Measurements from ENCODE around the gene KCNK1. TPM values are rescaled to one million over a fixed set of nuclear protein-coding genes. Genes with fewer than 3 reads are reported as not detected.

The KCNK1 gene
- total and polyA plus RNA-seq, 2 of the 13 experiments (the other 11 are each of a cell fraction or from before 2014, with no cell fraction given) = not detected

DNA sequence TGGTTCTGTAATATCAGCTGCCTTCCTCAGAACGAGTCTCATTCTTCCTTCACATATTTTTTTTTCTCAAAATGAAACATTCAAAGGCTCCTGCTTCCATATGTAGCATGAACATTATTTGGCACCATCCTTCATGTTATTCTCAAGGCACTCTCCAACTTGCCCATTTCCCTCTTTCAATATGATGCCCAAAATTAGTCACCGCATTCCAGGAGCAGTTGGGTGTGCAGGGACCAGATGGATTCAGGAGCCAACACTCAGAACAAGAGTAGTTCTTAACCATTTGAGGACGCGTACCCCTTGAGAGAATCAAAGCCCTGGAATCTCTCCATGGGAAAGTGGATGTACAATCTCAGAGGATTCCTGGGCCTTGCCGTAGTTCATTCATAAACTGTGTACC is 50.3 kb downstream of the KCNK1 start:
- Histone ChIP-seq H3K27me3 (ENCODE audit: control insufficient read depth in 1 of 2, insufficient read depth in 2 of 2, low read length in 2 of 2) (no peaks in the 10 kb centered on the region), H3K27ac (ENCODE audit: extremely low read length, insufficient read depth, low read length) (no peak overlapping the region), H3K4me2 (ENCODE audit: low read depth, low read length) (no peak overlapping the region), H2AFZ (ENCODE audit: low read length) (no peak overlapping the region), H3K4me3 (replicated peaks in 1 of 3; ENCODE audit: insufficient read depth in 1 of 3, low read depth in 2 of 3, low read length in 3 of 3) (no peak overlapping the region), H3K79me2 (ENCODE audit: insufficient read depth, low read length) (no peaks in the 10 kb centered on the region), H3K4me1 (ENCODE audit: insufficient read depth, low read length) (no peaks in the 10 kb centered on the region), H3K9ac (ENCODE audit: insufficient read depth, low read depth, low read length) (no peak overlapping the region), H4K20me1 (ENCODE audit: insufficient read depth, low read length) (no peaks in the 10 kb centered on the region), H3K9me3 (ENCODE audit: low read length) (no peaks in the 10 kb centered on the region), H3K36me3 (replicated peaks in 1 of 2; ENCODE audit: control insufficient read depth in 1 of 2, insufficient read depth in 2 of 2, low read length in 2 of 2) (no peaks in the 10 kb centered on the region)
- ChIA-PET POLR2A (no interaction called here), CTCF (ENCODE audit: low intra/inter-chr PET ratio, low total read pairs) (no interaction called here)
- 57% methylated on average over 5 of the region's 5 CpGs for WGBS (ENCODE audit: low lambda C conversion rate)
- no TSS peak for BruUV-seq (replicated peaks)
- intact Hi-C loops (cut with micrococcal nuclease; ENCODE audit: unreplicated experiment) = no loop called here
- no peak for DNase-seq (ENCODE audit: low spot score)
- in situ Hi-C loops (cut with HindIII; ENCODE audit: extremely low pct_ligation_motif_present, low pct_unique_long_range_greater_than_20kb) = no loop called here
- no peak for FAIRE-seq
- no peak for TF ChIP-seq MTF2 (CRISPR knock-in tag; IDR thresholded peaks at IDR 0.05; ENCODE audit: borderline replicate concordance)
- TF ChIP-seq SKI (IDR thresholded peaks at IDR 0.05; ENCODE audit: partially characterized antibody) = no peak
- TF ChIP-seq ZNF550 (CRISPR knock-in tag; IDR thresholded peaks at IDR 0.05; ENCODE audit: borderline replicate concordance) = no peak
- TF ChIP-seq ARNTL (CRISPR knock-in tag; IDR thresholded peaks at IDR 0.05) = no peak
- no peak for TF ChIP-seq ADNP (CRISPR knock-in tag; IDR thresholded peaks at IDR 0.05)
- TF ChIP-seq POLR2A (IDR thresholded peaks at IDR 0.05; ENCODE audit: insufficient read depth in 1 of 2, low read depth in 2 of 2, low read length in 2 of 2) = no peak
- no peak for TF ChIP-seq ZNF383 (CRISPR knock-in tag; IDR thresholded peaks at IDR 0.05; ENCODE audit: borderline replicate concordance)
- no peak for TF ChIP-seq EP300 (IDR thresholded peaks at IDR 0.05; ENCODE audit: low read depth in 2 of 2, low read length in 2 of 2)
- no peak for TF ChIP-seq EP300 (CRISPR knock-in tag; IDR thresholded peaks at IDR 0.05; ENCODE audit: borderline replicate concordance)
- no peak for TF ChIP-seq RFX3 (CRISPR knock-in tag; IDR thresholded peaks at IDR 0.05)
- no peak for TF ChIP-seq THAP11 (CRISPR knock-in tag; IDR thresholded peaks at IDR 0.05)
- no peak for TF ChIP-seq ZBTB21 (CRISPR knock-in tag; IDR thresholded peaks at IDR 0.05)
- TF ChIP-seq ZNF703 (CRISPR knock-in tag; IDR thresholded peaks at IDR 0.05; ENCODE audit: borderline replicate concordance) = no peak
- TF ChIP-seq, protein P1, sequence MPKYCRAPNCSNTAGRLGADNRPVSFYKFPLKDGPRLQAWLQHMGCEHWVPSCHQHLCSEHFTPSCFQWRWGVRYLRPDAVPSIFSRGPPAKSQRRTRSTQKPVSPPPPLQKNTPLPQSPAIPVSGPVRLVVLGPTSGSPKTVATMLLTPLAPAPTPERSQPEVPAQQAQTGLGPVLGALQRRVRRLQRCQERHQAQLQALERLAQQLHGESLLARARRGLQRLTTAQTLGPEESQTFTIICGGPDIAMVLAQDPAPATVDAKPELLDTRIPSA (CRISPR knock-in tag; IDR thresholded peaks at IDR 0.05; ENCODE audit: borderline replicate concordance) = no peak
- no peak for TF ChIP-seq ZNF33B (CRISPR knock-in tag; IDR thresholded peaks at IDR 0.05)
- TF ChIP-seq, protein P2, sequence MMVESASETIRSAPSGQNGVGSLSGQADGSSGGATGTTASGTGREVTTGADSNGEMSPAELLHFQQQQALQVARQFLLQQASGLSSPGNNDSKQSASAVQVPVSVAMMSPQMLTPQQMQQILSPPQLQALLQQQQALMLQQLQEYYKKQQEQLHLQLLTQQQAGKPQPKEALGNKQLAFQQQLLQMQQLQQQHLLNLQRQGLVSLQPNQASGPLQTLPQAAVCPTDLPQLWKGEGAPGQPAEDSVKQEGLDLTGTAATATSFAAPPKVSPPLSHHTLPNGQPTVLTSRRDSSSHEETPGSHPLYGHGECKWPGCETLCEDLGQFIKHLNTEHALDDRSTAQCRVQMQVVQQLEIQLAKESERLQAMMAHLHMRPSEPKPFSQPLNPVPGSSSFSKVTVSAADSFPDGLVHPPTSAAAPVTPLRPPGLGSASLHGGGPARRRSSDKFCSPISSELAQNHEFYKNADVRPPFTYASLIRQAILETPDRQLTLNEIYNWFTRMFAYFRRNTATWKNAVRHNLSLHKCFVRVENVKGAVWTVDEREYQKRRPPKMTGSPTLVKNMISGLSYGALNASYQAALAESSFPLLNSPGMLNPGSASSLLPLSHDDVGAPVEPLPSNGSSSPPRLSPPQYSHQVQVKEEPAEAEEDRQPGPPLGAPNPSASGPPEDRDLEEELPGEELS (CRISPR knock-in tag; IDR thresholded peaks at IDR 0.05) = no peak
- ATAC-seq = no peak
